GM21515 (cell line): ENCODE results near the gene S1PR5.

ENCODE experiments used
- ATAC-seq: cut with Tn5 transposase; IDR thresholded peaks from one replicate; pipeline ENCODE4 v1.9.1; 2021; ENCODE audit not compliant: unreplicated experiment

Gene S1PR5

GRCh38 chr19:10473192-10473591 is 44.1 kb downstream of the S1PR5 start:
- no peak for ATAC-seq

DNA sequence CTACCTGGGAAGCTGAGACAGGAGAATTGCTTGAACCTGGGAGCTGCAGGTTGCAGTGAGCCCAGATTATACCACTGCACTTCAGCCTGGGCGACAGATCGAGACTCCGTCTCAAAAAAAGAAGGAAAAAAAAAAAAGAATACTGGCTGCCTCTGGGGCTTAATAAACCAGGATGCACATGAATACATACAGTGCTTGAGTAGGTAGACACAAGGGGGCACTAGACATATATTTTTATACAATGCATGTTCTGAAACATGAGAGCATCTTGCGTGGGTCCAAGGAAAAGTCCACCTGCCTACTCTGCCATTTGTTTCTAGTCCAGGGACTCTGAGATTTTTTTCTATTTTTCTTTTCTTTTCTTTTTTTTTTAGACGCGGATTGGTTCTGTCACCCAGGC is 45.3 kb downstream of the S1PR5 start:
- no peak for ATAC-seq

- no peak for ATAC-seq
These were observed 49.1 kb downstream of the S1PR5 start for GRCh38 chr19:10468133-10468532.

GRCh38 chr19:10467104-10467706 is 50.0 kb downstream of the S1PR5 start:
- ATAC-seq = no peak

- ATAC-seq = no peak
These were observed 52.8 kb downstream of the S1PR5 start for GRCh38 chr19:10464456-10464855.
